HG02678 (cell line): ENCODE results near the gene SYNE1.
"Not testable (repeated sequence)": the region's sequence is repeated elsewhere in the genome, so short reads cannot be mapped to it uniquely, and the experiment has no call there.

Experiments used
- ATAC-seq: cut with Tn5 transposase; IDR thresholded peaks from one replicate; pipeline ENCODE4 v1.9.1; 2021; ENCODE audit warnings: mild to moderate bottlenecking, moderate library complexity; ENCODE audit not compliant: unreplicated experiment

The SYNE1 gene

GRCh38 chr6:152441902-152442301 is 195.3 kb downstream of the SYNE1 start:
- ATAC-seq: no peak

DNA sequence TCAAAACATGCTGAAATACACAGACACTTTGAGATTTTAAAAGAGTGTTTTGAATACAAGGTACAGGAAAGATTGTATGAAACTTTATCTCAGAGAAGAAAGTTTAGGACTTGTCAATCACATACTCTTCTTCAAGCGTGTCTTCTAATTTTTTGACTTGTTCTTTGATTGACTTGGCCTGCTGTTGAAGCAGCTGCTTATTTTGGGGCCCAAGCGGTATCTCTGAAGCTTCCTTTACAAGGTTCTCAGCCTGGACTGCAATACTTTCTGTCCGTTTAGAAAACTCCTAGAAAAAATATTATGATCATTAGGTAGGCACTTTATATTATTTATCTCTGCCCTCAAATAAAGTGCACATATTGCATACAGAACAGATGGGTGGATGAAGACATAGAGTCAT is 201.3 kb downstream of the SYNE1 start:
- ATAC-seq: no peak

- ATAC-seq: no peak
Observed at GRCh38 chr6:152432758-152433157, 204.4 kb downstream of the SYNE1 start.

GRCh38 chr6:152428126-152428525 is 209.0 kb downstream of the SYNE1 start:
- ATAC-seq: no peak

DNA sequence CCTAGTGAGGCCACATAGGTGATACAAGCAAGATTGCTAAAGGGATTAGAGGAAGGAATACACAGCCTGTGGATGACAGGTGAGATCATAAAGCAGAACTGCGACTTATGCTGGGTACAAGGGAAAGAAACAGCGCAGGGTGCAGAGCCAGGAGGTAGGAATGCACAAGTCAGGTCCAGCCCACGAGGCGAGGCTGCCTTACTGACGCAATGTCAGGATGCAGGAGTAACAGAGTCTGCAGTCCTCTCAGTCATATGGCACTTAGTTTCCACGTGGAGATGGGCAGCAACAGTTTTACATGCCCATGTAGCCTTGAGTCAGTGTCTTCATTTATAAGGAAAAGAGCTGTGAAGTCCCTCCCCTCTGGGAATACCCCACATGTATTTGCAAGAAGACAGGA is 210.9 kb downstream of the SYNE1 start:
- ATAC-seq: no peak

GRCh38 chr6:152423216-152424103 is 213.7 kb downstream of the SYNE1 start:
- peak; percentile 79 for ATAC-seq

- ATAC-seq: not testable (repeated sequence)
Observed at GRCh38 chr6:152421496-152421895, 215.7 kb downstream of the SYNE1 start.

DNA sequence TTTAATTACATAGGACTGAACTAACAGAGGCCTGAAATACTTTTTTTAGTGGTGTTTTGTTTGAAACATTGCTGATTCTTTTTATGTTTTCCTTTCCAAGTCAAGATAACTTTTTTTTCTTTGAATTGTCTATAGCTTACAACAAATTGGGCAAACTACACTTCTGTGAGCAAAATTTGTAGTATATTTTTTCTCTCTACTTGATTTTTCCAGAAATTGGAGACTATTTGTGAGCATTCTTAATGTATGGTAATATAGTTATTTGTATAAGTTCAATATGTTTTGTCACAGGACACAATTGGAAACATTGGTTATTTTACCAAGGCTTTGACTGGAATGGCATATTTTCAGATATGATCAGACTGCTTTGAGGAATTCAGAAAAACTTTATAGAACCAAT is 216.5 kb downstream of the SYNE1 start:
- no peak for ATAC-seq

DNA sequence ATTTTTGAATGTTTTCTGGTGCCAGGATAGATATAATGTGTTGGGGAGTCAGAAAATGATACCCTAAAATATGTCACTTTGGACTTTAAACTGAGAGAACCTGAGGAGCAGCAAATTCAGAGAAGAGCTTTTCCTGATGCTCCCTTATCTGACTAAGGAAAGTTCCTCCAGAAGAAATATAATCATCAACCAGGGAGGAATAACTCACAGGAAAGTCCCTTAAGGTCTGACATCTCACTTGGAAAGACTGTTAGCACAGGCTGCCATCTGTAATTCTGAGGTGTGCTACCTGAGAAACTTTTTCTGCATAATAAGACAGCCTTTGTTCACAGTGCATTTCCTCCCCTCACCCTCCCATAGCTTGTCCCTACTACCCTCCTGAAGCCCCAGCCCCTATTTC is 218.6 kb downstream of the SYNE1 start:
- ATAC-seq: no peak

DNA sequence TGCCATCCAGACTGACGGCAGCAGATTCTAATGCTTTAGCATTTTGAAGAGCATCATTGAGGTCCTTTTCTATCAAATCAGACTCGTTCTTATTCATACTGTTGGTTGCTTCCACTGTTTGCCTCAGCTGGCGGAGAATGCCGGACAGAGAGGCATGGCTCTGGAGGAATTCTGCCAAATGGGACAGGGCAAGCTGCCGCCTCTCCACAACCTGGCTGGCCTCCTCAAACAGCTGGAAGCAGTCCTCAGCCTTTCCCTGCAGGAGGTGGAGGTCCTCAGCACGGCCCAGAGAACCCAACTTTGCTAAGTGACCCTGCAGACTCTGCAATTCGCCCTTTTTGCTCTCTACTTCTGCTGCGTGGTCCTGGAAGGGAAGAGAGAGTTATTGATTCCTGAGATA is 220.5 kb downstream of the SYNE1 start:
- no peak for ATAC-seq

DNA sequence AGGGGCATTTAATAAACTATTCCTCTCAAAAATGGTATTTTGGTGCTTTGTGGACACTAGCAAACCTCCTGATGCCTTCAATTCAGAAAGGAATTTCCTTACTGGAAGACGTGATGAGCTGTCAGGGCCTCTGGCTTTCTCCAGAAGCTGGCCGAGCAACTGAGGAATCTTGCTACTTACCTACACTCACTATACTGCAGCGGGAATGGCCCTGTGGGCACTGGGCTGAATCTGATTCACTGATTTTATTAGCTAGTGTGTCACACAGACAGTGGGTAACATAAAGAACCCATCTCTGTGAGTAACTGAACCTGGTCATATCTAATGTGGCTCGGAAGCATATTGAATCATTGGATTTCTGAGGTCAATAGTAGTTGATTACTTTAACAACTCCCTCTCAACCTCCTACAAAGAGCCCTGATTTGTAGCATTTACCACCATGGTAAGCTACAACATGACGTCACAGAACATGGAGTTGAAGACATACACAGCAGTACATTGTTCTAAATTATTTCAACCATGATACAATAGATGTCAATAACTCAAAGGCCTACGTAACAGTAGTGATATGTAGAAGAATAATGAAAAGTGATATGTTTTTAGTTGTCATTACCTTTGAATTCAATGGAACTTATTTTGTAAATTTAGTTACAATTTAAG is 232.1 kb downstream of the SYNE1 start:
- ATAC-seq: no peak

GRCh38 chr6:152404086-152404857 is 232.9 kb downstream of the SYNE1 start:
- ATAC-seq: peak; percentile 71

DNA sequence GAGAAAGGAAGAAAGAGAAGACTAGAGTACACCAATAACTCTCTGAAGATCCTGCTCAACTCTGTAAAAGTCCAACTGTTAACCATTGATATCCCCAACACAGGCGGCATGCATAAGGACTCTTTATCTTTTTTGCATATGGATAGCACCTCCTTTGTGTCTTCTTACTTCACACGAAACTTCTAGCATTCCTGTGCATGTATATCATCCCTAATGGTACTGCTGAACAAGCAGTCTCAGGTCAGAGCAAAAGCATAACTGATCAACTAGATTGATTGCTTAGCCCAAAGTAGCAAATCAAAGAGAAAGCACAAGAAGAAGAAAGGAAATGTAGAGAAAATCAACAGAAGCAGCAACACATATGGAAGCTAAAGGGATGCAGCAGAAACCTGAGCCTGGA is 234.4 kb downstream of the SYNE1 start:
- no peak for ATAC-seq

- no peak for ATAC-seq
Observed at GRCh38 chr6:152401978-152402377, 235.2 kb downstream of the SYNE1 start.

GRCh38 chr6:152399399-152399798 is 237.8 kb downstream of the SYNE1 start:
- ATAC-seq: no peak

DNA sequence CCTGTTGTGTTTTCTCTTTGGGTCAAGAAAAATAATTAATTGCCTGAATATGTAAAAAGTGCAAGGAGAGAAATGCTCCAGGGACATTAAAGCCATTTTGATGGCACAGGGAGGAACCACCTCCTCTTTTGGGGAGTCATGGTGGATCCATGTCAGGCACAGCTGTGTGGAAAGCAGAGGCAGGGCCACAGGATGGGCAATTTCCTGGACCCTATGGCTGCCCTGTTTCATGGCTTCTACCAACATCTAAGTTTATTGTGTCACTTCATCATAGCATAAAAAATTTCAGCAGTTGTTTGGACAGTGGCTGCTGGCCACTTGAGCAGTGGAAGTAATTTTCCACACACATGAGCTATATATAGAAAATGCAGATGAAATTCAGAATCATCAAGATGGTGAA is 238.2 kb downstream of the SYNE1 start:
- no peak for ATAC-seq

GRCh38 chr6:152398316-152398715 is 238.8 kb downstream of the SYNE1 start:
- ATAC-seq: no peak

- no peak for ATAC-seq
Observed at GRCh38 chr6:152394303-152394702, 242.9 kb downstream of the SYNE1 start.

GRCh38 chr6:152391179-152391880 is 245.8 kb downstream of the SYNE1 start:
- ATAC-seq: no peak

DNA sequence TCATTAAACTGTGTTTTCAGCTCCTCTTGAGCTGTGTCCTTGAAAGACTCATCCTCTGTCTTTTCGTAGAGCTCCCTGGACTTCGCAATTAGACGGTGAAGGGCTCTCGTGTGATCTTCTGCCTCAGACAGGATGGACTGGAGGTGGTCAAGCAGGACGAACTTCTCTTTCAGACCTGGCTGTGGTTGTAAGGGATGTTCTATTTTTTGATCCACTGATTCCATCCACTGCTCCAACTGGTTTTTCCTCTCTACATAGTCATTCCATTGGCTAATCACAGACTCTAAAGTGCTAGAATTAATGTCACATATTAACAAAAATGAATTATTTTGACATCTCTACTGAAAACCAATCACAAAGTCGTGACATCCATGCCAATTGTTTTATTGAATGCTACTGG is 250.1 kb downstream of the SYNE1 start:
- no peak for ATAC-seq

DNA sequence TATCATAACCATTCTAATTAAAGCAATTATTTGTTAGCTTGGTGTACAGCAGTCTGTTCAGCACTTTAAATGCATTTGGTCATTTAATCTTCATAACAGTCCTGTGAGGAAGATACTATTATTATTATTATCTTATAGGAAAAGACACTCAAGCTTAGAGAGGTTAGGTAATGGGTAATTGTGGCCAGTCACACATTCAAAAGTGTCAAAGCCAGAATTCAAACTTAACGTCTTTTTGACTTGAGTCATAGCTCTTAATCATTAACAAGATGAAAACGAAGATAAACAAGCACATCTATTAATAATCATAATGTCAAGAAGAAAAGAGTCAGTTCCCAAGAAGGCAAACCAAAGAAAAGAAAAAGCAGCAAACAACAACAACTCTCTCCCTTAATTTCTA is 251.0 kb downstream of the SYNE1 start:
- ATAC-seq: no peak
